ENCODE data around the gene PCDH17. TPM values are rescaled to one million over a fixed set of nuclear protein-coding genes. Genes with fewer than 3 reads are reported as not detected.

The PCDH17 gene
- total RNA-seq, 1 donor from 2014 or later, result 14.6 TPM

DNA sequence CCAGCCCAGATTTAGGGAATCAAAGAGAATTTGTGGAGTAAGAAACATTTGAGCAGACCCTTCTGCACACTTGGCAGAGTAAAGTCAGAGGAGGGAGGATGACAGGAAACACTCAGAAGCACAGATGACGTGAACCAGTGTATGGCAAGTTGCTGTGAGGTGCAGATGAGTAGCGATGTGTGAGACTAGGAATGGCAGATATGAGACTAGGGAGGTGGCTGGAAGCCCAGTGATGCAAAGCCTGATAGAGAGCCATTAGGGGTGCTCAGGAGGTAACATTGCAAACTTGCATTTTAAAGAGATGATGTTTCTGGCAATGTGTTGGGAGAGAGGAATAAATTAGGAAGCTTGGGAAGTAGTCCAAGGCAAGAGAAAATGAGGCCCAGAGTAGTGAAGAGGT lies 44.0 kb downstream of the PCDH17 start:
- DNase-seq (ENCODE audit: low read depth, low spot score), result no peak
- Mint-ChIP-seq H3K9me3 (no peaks in the 10 kb centered on the region), H3K4me3 (no peak overlapping the region), H3K4me1 (no peaks in the 10 kb centered on the region), H3K36me3 (ENCODE audit: low read depth) (peaks cover 4% of the 10 kb centered on the region), H3K27me3 (ENCODE audit: low read depth) (no peaks in the 10 kb centered on the region), H3K27ac (ENCODE audit: unreplicated experiment) (no peak overlapping the region)
- TF ChIP-seq, protein P1, sequence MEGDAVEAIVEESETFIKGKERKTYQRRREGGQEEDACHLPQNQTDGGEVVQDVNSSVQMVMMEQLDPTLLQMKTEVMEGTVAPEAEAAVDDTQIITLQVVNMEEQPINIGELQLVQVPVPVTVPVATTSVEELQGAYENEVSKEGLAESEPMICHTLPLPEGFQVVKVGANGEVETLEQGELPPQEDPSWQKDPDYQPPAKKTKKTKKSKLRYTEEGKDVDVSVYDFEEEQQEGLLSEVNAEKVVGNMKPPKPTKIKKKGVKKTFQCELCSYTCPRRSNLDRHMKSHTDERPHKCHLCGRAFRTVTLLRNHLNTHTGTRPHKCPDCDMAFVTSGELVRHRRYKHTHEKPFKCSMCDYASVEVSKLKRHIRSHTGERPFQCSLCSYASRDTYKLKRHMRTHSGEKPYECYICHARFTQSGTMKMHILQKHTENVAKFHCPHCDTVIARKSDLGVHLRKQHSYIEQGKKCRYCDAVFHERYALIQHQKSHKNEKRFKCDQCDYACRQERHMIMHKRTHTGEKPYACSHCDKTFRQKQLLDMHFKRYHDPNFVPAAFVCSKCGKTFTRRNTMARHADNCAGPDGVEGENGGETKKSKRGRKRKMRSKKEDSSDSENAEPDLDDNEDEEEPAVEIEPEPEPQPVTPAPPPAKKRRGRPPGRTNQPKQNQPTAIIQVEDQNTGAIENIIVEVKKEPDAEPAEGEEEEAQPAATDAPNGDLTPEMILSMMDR (conservative IDR thresholded peaks at IDR 0.05), result no peak

DNA sequence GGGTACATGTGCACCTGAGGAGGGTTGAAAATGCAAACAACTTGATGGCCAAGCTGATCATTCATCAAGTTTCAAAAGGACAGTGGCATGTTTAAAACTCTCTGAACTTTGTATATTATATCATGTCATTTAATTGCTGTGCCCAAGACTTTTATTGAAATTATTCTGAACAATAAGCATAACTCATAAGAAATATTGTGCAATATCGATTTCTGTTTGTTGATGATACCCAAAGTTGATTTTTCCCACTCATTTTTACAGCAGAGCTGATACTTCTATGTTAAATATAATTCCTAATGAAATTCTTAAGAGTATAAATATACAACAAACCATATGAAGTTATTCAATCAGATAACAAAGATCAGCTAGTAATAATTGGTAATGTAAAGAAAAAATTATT lies 49.1 kb downstream of the PCDH17 start:
- H3K27ac Mint-ChIP-seq (ENCODE audit: unreplicated experiment), result no peak overlapping the region
- no peak for DNase-seq (ENCODE audit: low read depth, low spot score)
- no peaks in the 10 kb centered on the region for H3K4me1 Mint-ChIP-seq
- no peaks in the 10 kb centered on the region for H3K27me3 Mint-ChIP-seq (ENCODE audit: low read depth)
- no peak overlapping the region for H3K4me3 Mint-ChIP-seq
- H3K36me3 Mint-ChIP-seq (ENCODE audit: low read depth), result peaks cover 1% of the 10 kb centered on the region
- H3K9me3 Mint-ChIP-seq, result no peaks in the 10 kb centered on the region
- TF ChIP-seq, protein P1 (conservative IDR thresholded peaks at IDR 0.05), result no peak

DNA sequence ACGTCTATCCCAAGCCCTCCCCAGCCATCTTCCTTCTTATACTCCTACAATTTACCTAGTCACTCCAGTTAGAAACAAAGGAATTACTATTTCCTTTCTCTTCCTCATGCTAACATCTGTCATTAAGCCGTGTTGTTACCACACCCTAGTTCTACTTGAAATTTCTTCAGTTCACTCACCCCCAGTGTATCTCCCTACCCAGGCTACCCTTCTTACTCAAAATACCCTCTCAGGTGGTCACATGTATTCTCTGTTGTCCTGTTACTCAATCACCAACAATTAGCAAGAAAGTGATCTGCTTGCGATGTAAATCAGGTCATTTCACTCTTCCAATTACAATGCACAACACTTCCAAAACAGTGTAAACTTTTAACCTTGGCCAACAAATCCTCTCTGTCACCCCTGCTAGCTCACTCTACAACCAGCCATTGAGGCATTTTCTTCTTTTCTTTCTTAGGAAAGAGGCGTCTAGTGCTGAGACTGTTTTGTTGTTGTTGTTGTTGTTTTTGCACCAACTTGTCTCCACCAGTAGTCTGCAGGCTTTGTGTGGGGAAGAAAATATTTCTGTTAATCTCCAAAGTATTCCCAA lies 50.7 kb downstream of the PCDH17 start:
- H3K4me1 Mint-ChIP-seq, result no peaks in the 10 kb centered on the region
- H3K9me3 Mint-ChIP-seq, result no peaks in the 10 kb centered on the region
- H3K36me3 Mint-ChIP-seq (ENCODE audit: low read depth), result no peaks in the 10 kb centered on the region
- TF ChIP-seq, protein P1 (conservative IDR thresholded peaks at IDR 0.05), result no peak
- no peak overlapping the region for H3K27ac Mint-ChIP-seq (ENCODE audit: unreplicated experiment)
- DNase-seq (ENCODE audit: low read depth, low spot score), result no peak
- H3K4me3 Mint-ChIP-seq, result no peak overlapping the region
- H3K27me3 Mint-ChIP-seq (ENCODE audit: low read depth), result no peaks in the 10 kb centered on the region

DNA sequence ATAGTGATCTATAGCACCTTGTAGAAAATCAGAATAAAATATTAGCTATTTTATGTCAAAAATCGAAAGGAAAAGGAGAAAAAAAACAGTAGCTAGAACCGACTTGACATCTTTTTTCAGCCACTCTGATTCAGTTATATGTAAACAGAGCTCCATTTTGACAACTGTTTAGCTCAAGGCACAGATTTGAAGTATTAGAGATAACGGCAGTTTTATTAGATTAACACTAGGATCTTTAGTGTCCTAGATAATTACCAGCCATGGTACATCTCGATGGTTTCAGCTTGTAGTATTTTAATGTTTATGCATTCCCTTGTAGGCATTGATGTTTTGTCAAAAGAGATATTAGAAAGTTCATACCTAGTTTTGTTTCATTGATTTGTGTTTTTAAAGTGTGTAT lies 67.3 kb downstream of the PCDH17 start:
- no peak overlapping the region for H3K4me3 Mint-ChIP-seq
- H3K27ac Mint-ChIP-seq (ENCODE audit: unreplicated experiment), result no peak overlapping the region
- H3K9me3 Mint-ChIP-seq, result no peaks in the 10 kb centered on the region
- no peaks in the 10 kb centered on the region for H3K27me3 Mint-ChIP-seq (ENCODE audit: low read depth)
- no peak for DNase-seq (ENCODE audit: low read depth, low spot score)
- TF ChIP-seq, protein P1 (conservative IDR thresholded peaks at IDR 0.05), result no peak
- H3K4me1 Mint-ChIP-seq, result peaks cover 4% of the 10 kb centered on the region
- H3K36me3 Mint-ChIP-seq (ENCODE audit: low read depth), result no peaks in the 10 kb centered on the region

DNA sequence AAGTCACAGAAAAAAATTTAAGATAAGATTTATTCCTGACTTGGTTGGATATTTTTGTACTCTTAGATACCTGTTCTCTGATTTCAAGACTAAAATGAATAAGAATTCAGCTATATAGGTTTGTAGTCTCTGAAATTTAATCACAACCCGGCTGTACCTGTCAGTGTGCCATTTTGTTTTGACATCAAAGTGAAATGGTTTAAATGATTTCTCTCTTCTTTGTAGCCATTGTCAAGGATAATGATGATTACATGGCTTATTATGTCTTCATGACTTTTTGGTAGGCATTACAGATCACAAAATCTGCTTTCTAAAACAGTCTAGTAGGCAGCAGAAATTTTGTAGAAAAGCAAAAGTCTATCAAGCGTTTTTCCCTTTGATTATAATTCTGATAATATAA lies 72.5 kb downstream of the PCDH17 start:
- no peaks in the 10 kb centered on the region for H3K36me3 Mint-ChIP-seq (ENCODE audit: low read depth)
- no peak overlapping the region for H3K27ac Mint-ChIP-seq (ENCODE audit: unreplicated experiment)
- no peaks in the 10 kb centered on the region for H3K9me3 Mint-ChIP-seq
- H3K4me3 Mint-ChIP-seq, result no peak overlapping the region
- H3K4me1 Mint-ChIP-seq, result peaks cover 4% of the 10 kb centered on the region
- TF ChIP-seq, protein P1 (conservative IDR thresholded peaks at IDR 0.05), result no peak
- DNase-seq (ENCODE audit: low read depth, low spot score), result no peak
- H3K27me3 Mint-ChIP-seq (ENCODE audit: low read depth), result no peaks in the 10 kb centered on the region

All from neural crest cell (in vitro differentiated cells).